Heart left ventricle (tissue), 16 donors: ENCODE results near the gene ACE. TPM values are rescaled to one million over a fixed set of nuclear protein-coding genes. Genes with fewer than 3 reads are reported as not detected.

Experiments
- ATAC-seq, 4 donors: fragments of 200-7000 bp; cut with Tn5 transposase; one replicate each; pipeline ENCODE4 v1.9.1; 2020 to 2022; ENCODE audit warnings: moderate library complexity in 4 of 4, mild to moderate bottlenecking in 3 of 4, moderate number of reproducible peaks in 1 of 4
- DNase-seq, 5 donors: peaks; one replicate each; pipeline ENCODE4 v3.0.0-alpha.2; 2020
- H3K27ac ChIP-seq, 12 donors: fragments of 200-600 bp; sonication (generic) in 4 of 12; one replicate each; pipeline versions ENCODE4 v1.5.0 to v1.8.0; 2016 to 2022; ENCODE audit warnings: mild to moderate bottlenecking in 2 of 12
- H3K27me3 ChIP-seq, 9 donors: fragments of 200-600 bp; sonication (generic) in 2 of 9; one replicate each; pipeline versions ENCODE4 v1.5.1 to v1.8.0; 2016 to 2022; ENCODE audit warnings: mild to moderate bottlenecking in 3 of 9
- H3K36me3 ChIP-seq, 9 donors: fragments of 200-600 bp; sonication (generic) in 2 of 9; one replicate each; pipeline versions ENCODE4 v1.5.0 to v1.8.0; 2018 to 2022; ENCODE audit warnings: mild to moderate bottlenecking in 2 of 9
- H3K4me1 ChIP-seq, 12 donors: fragments of 200-600 bp; sonication (generic) in 4 of 12; one replicate each; pipeline versions ENCODE4 v1.5.0 to v1.8.0; 2016 to 2022; ENCODE audit warnings: mild to moderate bottlenecking in 3 of 12
- H3K4me3 ChIP-seq, 12 donors: fragments of 200-600 bp; sonication (generic) in 4 of 12; one replicate each; pipeline versions ENCODE4 v1.5.0 to v1.8.0; 2017 to 2022; ENCODE audit warnings: mild to moderate bottlenecking in 9 of 12, moderate library complexity in 4 of 12
- H3K9me3 ChIP-seq, 12 donors: fragments of 200-600 bp; sonication (generic) in 4 of 12; one replicate each; pipeline versions ENCODE4 v1.5.0 to v1.8.0; 2016 to 2022; ENCODE audit warnings: mild to moderate bottlenecking in 1 of 12
- CTCF ChIP-seq, 12 donors: fragments of 200-600 bp; sonication (generic) in 4 of 12; IDR thresholded peaks; one replicate each; pipeline versions ENCODE4 v1.5.0 to v1.8.0; 2018 to 2022; ENCODE audit warnings: antibody characterized with exemption in 12 of 12, mild to moderate bottlenecking in 5 of 12
- POLR2A ChIP-seq, 2 donors: fragments of 450-650 bp; IDR thresholded peaks; one replicate each; pipeline ENCODE4 v1.6.1; 2017; ENCODE audit warnings: antibody characterized with exemption in 2 of 2, mild to moderate bottlenecking in 2 of 2, moderate library complexity in 2 of 2
- WGBS, 4 donors: extraction: QIAGEN DNeasy Blood & Tissue Kit in 2 of 4; methylation state at CpG; one replicate each; pipeline versions ENCODE4 v1.1.5 to v1.1.7; 2013 to 2018; 5-methylcytosine and 5-hydroxymethylcytosine counted together
- intact Hi-C, 10 donors: fragments of 100-400 bp; cut with DNase I; formaldehyde crosslinking; loops; one replicate each; pipeline versions ENCODE4 v1.11.1 to v1.14.2; 2022
- polyA plus RNA-seq, 2 donors: library from polyadenylated mRNA; stranded (reverse); fragments of 200-250 nt; gene quantifications; one replicate each; pipeline ENCODE4 v1.2.3, GENCODE V29; 2013
- total RNA-seq, 9 donors: library from RNA; depleted of rRNA in 2 of 9; stranded (reverse); fragments of >200 nt in 2 of 9; fragmentation: NEBNext Ultra II Directional in 3 of 9; extraction: Animal tissue kit (Norgen Biotek cat#: 25700) in 3 of 9; gene quantifications; one replicate each; pipeline versions ENCODE4 v1.1.0 to v1.2.4, GENCODE V29; 2016 to 2023
- donor health status: ischemic (EF 13 %, LVEDD 7.1; RV severe dilation, severe dysfunction).
- donor health status: healthy with polysubstance abuse.
- donor health status: DM: no; HTN: yes; CAD: no.
- donor health status: DM: no; HTN: no; CAD: no.
- donor health status: ischemic (EF 25% LVEDD 6.9; RV normal size, moderate dysfunction).
- donor health status: ischemic (EF 25% LVEDD 5.7; RV mildly dilated, moderate dysfunction).
- donor health status: healthy.
- donor health status: DM: yes; HTN: yes; CAD: no.
- donor health status: ischemic (EF 35%, LVEDD 5.7; RV mildly dilated, moderate dysfunction).
- donor health status: nonischemic (EF 11% LVEDD 7.7; RV severe dilation, severe dysfunction).
- donor health status: DM: yes; HTN: yes; CAD: no.
- donor health status: PGD.
- donor health status: ischemic (EF 29% LVEDD 5.4; RV normal size, mild dysfunction).
- donor health status: nonischemic (EF 23%, LVEDD 6.1; RV moderate dilation, normal function).

Gene ACE
- total and polyA plus RNA-seq, 11 donors, result 1.6 to 42.3 (median 7.6) TPM

DNA sequence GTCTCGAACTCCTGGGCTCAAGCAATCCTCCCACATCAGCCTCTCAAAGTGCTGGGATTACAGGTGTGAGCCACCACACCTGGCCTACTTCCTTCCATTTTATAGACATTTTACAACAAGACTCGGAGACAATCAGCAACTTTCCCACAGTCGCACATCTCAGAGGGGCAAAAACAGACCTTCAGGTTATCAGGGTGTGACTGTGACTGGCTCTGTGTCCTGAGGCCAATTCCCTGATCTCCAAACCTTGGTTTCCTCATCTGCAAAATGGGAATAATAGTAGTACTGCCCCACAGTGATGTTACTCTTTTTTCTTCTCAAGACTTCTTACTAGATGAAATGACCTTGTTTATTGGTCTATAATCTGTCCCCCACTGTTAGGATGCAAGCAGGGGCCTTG is 35.5 kb downstream of the ACE start:
- intact Hi-C loops, result no loop called here
- no peak for ATAC-seq
- WGBS, 4 donors, result 72 to 87% (median 80%) methylated on average over 3 of the region's 3 CpGs

GRCh38 chr17:63512896-63513644 is 36.2 kb downstream of the ACE start:
- Histone ChIP-seq H3K36me3 (no peaks in the 10 kb centered on the region), H3K27me3 (peaks cover 0 to 5% (median 0%) of the 10 kb centered on the region in 9 donors), H3K27ac (no peak overlapping the region), H3K4me1 (no peaks in the 10 kb centered on the region), H3K9me3 (no peaks in the 10 kb centered on the region), H3K4me3 (no peak overlapping the region)
- whole genome bisulfite sequencing, 4 donors, result 69 to 80% (median 77%) methylated on average over 7 of the region's 7 CpGs
- ATAC-seq, result no peak
- no peak for TF ChIP-seq POLR2A (IDR thresholded peaks at IDR 0.05)
- TF ChIP-seq CTCF (IDR thresholded peaks at IDR 0.05), result no peak
- intact Hi-C loops, result no loop called here
- DNase-seq, result no peak

More for the DNA sequence above, 35.5 kb downstream of the ACE start:
- Histone ChIP-seq H3K9me3 (no peaks in the 10 kb centered on the region), H3K4me1 (no peaks in the 10 kb centered on the region), H3K36me3 (no peaks in the 10 kb centered on the region), H3K27ac (no peak overlapping the region), H3K4me3 (no peak overlapping the region), H3K27me3 (peaks cover 0 to 5% (median 0%) of the 10 kb centered on the region in 9 donors)
- TF ChIP-seq POLR2A (IDR thresholded peaks at IDR 0.05) (no peak), CTCF (IDR thresholded peaks at IDR 0.05) (no peak)
- no peak for DNase-seq

DNA sequence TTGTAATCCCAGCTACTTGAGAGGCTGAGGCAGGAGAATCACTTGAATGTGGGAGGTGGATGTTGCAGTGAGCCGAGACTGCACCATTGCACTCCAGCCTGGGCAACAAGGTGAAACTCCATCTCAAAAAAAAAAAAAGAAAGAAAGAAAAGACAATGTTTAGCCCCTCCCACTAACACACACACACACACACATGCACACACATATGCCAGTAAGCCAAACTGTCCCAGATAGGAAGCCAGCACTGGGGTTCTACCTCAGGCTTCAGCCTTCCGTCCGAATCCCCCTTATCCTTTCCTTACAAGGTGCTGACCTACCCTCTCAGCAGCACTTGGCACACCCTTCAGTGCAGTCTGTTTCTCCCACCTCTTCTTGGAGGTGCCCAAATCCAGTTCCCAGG is 37.6 kb downstream of the ACE start:
- H3K36me3 ChIP-seq, result no peaks in the 10 kb centered on the region
- DNase-seq (no peak), ATAC-seq (no peak)
- no peak overlapping the region for H3K27ac ChIP-seq
- TF ChIP-seq CTCF (IDR thresholded peaks at IDR 0.05), result no peak
- TF ChIP-seq POLR2A (IDR thresholded peaks at IDR 0.05), result no peak
- no peak overlapping the region for H3K4me3 ChIP-seq
- intact Hi-C loops, result no loop called here
- 67 to 82% (median 80%) methylated on average over 3 of the region's 3 CpGs for WGBS, 4 donors
- no peaks in the 10 kb centered on the region for H3K9me3 ChIP-seq
- H3K4me1 ChIP-seq, result no peaks in the 10 kb centered on the region
- peaks cover 0 to 4% (median 0%) of the 10 kb centered on the region in 9 donors for H3K27me3 ChIP-seq

GRCh38 chr17:63514974-63515373 is 38.1 kb downstream of the ACE start:
- TF ChIP-seq CTCF (IDR thresholded peaks at IDR 0.05) (no peak), POLR2A (IDR thresholded peaks at IDR 0.05) (no peak)
- Histone ChIP-seq H3K9me3 (no peaks in the 10 kb centered on the region), H3K27me3 (peaks cover 0 to 4% (median 0%) of the 10 kb centered on the region in 9 donors), H3K4me1 (no peaks in the 10 kb centered on the region), H3K4me3 (no peak overlapping the region), H3K36me3 (no peaks in the 10 kb centered on the region), H3K27ac (no peak overlapping the region)
- WGBS, 4 donors, result 75 to 86% (median 83%) methylated on average over 2 of the region's 2 CpGs
- no peak for DNase-seq
- intact Hi-C loops, result no loop called here
- no peak for ATAC-seq
